K562 (cell line): ENCODE data around the gene LRMDA. TPM values are rescaled to one million over a fixed set of nuclear protein-coding genes. Genes with fewer than 3 reads are reported as not detected.

Experiments
- ATAC-seq: fragments of 200-7000 bp; cut with Tn5 transposase; 3 replicates; pipeline ENCODE4 v1.9.1; 2020; ENCODE audit warnings: moderate library complexity
- BruUV-seq: library from RNA; stranded (reverse); fragments of 400-500 nt; replicated peaks from 2 replicates; lab custom pipeline; 2021; lab: Mats Ljungman, UMichigan
- CTCF ChIA-PET: fragments of 300-600 bp; formaldehyde crosslinking; extraction: SDS; loops from one replicate; lab custom pipeline; 2021; ENCODE audit warnings: low intra/inter-chr PET ratio; lab: Yijun Ruan, JAX
- POLR2A ChIA-PET: fragments of 300-600, 350-650 bp; sonication (Branson Sonifier 250); formaldehyde crosslinking; extraction: SDS; loops from one replicate; lab custom pipeline; 2021; ENCODE audit warnings: antibody characterized with exemption, inconsistent platforms; lab: Yijun Ruan, JAX
- DNase-seq, 4 experiments: peaks; one replicate each; pipeline versions ENCODE4 v3.0.0 to v3.0.0-alpha.2; 2011 to 2018; ENCODE audit warnings: low spot score in 3 of 4, mixed read lengths in 3 of 4; ENCODE audit errors: extremely low read depth in 1 of 4
- FAIRE-seq: peaks from 2 replicates; lab custom pipeline; 2011; peaks lifted over from hg19 to GRCh38; lab: Jason Lieb, UNC
- H2AFZ ChIP-seq: 2 replicates; pipeline ENCODE4 v1.6.0; 2011; ENCODE audit warnings: low read depth, low read length, control low read depth, inconsistent platforms
- H3K27ac ChIP-seq: fragments of 200-600 bp; 3 replicates; pipeline ENCODE4 v1.8.0; 2011; ENCODE audit warnings: low read depth, mild to moderate bottlenecking, control low read depth, inconsistent platforms, low read length, moderate library complexity, mixed read lengths; ENCODE audit errors: extremely low read depth
- H3K27me3 ChIP-seq, 2 experiments: fragments of 300-600 bp in 1 of 2; 2 replicates in 1 of 2; 3 replicates in 1 of 2; pipeline versions ENCODE4 v1.6.0 to v1.8.0; 2011; ENCODE audit warnings: inconsistent platforms in 2 of 2, low read length in 2 of 2, mild to moderate bottlenecking in 1 of 2, mixed read lengths in 1 of 2, moderate library complexity in 1 of 2; ENCODE audit not compliant: control insufficient read depth in 2 of 2, insufficient read depth in 2 of 2
- H3K36me3 ChIP-seq: fragments of 300-600 bp; 3 replicates; pipeline ENCODE4 v1.8.0; 2011; ENCODE audit warnings: mild to moderate bottlenecking, low read length, inconsistent platforms; ENCODE audit not compliant: control insufficient read depth, insufficient read depth
- H3K4me1 ChIP-seq, 2 experiments: fragments of 200-600 bp in 1 of 2; replicated peaks in 1 of 2; 2 replicates in 1 of 2; 3 replicates in 1 of 2; pipeline versions ENCODE4 v1.5.1 to v1.8.0; 2011; ENCODE audit warnings: inconsistent platforms in 2 of 2, low read length in 2 of 2, mild to moderate bottlenecking in 1 of 2, mixed read lengths in 1 of 2, moderate library complexity in 1 of 2; ENCODE audit not compliant: control insufficient read depth in 2 of 2, insufficient read depth in 2 of 2
- H3K4me2 ChIP-seq: 2 replicates; pipeline ENCODE4 v1.6.1; 2011; ENCODE audit warnings: low read length, control low read depth, inconsistent platforms, mixed read lengths; ENCODE audit not compliant: insufficient read depth
- H3K4me3 ChIP-seq: fragments of 200-600 bp; sonication (generic), shearing (Covaris generic); 2 replicates; pipeline ENCODE4 v1.5.1; 2016; ENCODE audit warnings: control low read depth, inconsistent platforms
- H3K79me2 ChIP-seq: fragments of 200-600 bp; 3 replicates; pipeline ENCODE4 v1.8.0; 2011; ENCODE audit warnings: low read length, inconsistent platforms; ENCODE audit not compliant: control insufficient read depth, insufficient read depth
- H3K9ac ChIP-seq, 2 experiments: 2 replicates each; pipeline versions ENCODE4 v1.6.0 to v1.6.1; 2011; ENCODE audit warnings: low read depth in 2 of 2, low read length in 2 of 2, control low read depth in 1 of 2, inconsistent platforms in 1 of 2, mild to moderate bottlenecking in 1 of 2, mixed read lengths in 1 of 2; ENCODE audit not compliant: insufficient read depth in 1 of 2
- H3K9me1 ChIP-seq: one replicate; pipeline ENCODE4 v1.6.0; 2011; ENCODE audit warnings: inconsistent platforms, mild to moderate bottlenecking, low read length, moderate library complexity; ENCODE audit not compliant: control insufficient read depth, insufficient read depth
- H3K9me3 ChIP-seq: replicated peaks from 2 replicates; pipeline ENCODE4 v1.5.1; 2011; ENCODE audit warnings: low read depth, low read length, inconsistent platforms; ENCODE audit not compliant: control insufficient read depth, insufficient read depth
- H4K20me1 ChIP-seq: replicated peaks from 2 replicates; pipeline ENCODE4 v1.6.1; 2011; ENCODE audit warnings: low read length, inconsistent platforms, mixed read lengths; ENCODE audit not compliant: control insufficient read depth, insufficient read depth
- ASH1L ChIP-seq: fragments of 450-650 bp; IDR thresholded peaks from 2 replicates; pipeline ENCODE4 v1.6.1; 2018; ENCODE audit warnings: borderline replicate concordance, mild to moderate bottlenecking, low read depth; ENCODE audit not compliant: partially characterized antibody
- CEBPZ ChIP-seq: fragments of 150-350 bp; IDR thresholded peaks from 2 replicates; pipeline ENCODE4 v1.6.1; 2014; ENCODE audit warnings: low read depth, mild to moderate bottlenecking, low read length, borderline replicate concordance
- CHD2 ChIP-seq: IDR thresholded peaks from 2 replicates; pipeline ENCODE4 v1.6.1; 2011; ENCODE audit warnings: low read depth, low read length
- E2F6 ChIP-seq, 2 experiments: IDR thresholded peaks; 2 replicates each; pipeline ENCODE4 v1.6.1; 2011; ENCODE audit warnings: borderline replicate concordance in 1 of 2, control low read depth in 1 of 2, low read depth in 1 of 2, low read length in 1 of 2, mild to moderate bottlenecking in 1 of 2, mixed read lengths in 1 of 2, moderate library complexity in 1 of 2; ENCODE audit not compliant: insufficient read depth in 1 of 2, insufficient read length in 1 of 2, poor library complexity in 1 of 2, severe bottlenecking in 1 of 2; ENCODE audit errors: extremely low read depth in 1 of 2
- FOSL1 ChIP-seq: fragments of 200-800 bp; sonication (Bioruptor generic); conservative IDR thresholded peaks from 2 replicates; pipeline ENCODE4 v1.6.1; 2016; ENCODE audit warnings: missing genetic modification characterization, missing compliant biosample characterization
- FOXM1 ChIP-seq, 2 experiments: fragments of 450-650 bp in 1 of 2; sonication (generic) in 1 of 2; formaldehyde crosslinking in 1 of 2; IDR thresholded peaks; 2 replicates each; pipeline versions ENCODE4 v1.6.1 to v1.9.0; 2017 to 2022; ENCODE audit warnings: low read depth in 2 of 2, mild to moderate bottlenecking in 2 of 2, missing genetic modification reagents in 1 of 2, moderate library complexity in 1 of 2
- GABPA ChIP-seq: fragments of 200-800 bp; sonication (Bioruptor generic); conservative IDR thresholded peaks from 2 replicates; pipeline ENCODE4 v1.6.1; 2016; ENCODE audit warnings: low read depth, missing genetic modification characterization, missing compliant biosample characterization
- GATAD2A ChIP-seq: fragments of 450-650 bp; IDR thresholded peaks from 2 replicates; pipeline ENCODE4 v1.6.1; 2017
- GTF2F1 ChIP-seq: IDR thresholded peaks from 2 replicates; pipeline ENCODE4 v1.6.1; 2011; ENCODE audit warnings: low read depth, low read length, improper control_type of control experiment
- KLF10 ChIP-seq: fragments of 250-450 bp; sonication (Bioruptor Pico); IDR thresholded peaks from 2 replicates; pipeline ENCODE4 v1.6.1; 2021; ENCODE audit warnings: matching md5 sums
- LCOR ChIP-seq: sonication (generic); formaldehyde crosslinking; IDR thresholded peaks from 2 replicates; pipeline ENCODE4 v1.8.0; 2022; ENCODE audit warnings: mild to moderate bottlenecking, missing genetic modification reagents
- POLR2A ChIP-seq: fragments of 450-650 bp; conservative IDR thresholded peaks from 2 replicates; pipeline ENCODE4 v1.6.1; 2016
- POLR2B ChIP-seq: fragments of 450-650 bp; IDR thresholded peaks from 2 replicates; pipeline ENCODE4 v1.6.1; 2018; ENCODE audit warnings: low read depth; ENCODE audit not compliant: partially characterized antibody
- RBM17 ChIP-seq: fragments of 200-400 bp; formaldehyde crosslinking; IDR thresholded peaks from 2 replicates; pipeline ENCODE4 v1.6.1; 2017; ENCODE audit warnings: low read depth, mild to moderate bottlenecking, low read length, borderline replicate concordance
- SMAD3 ChIP-seq: fragments of 450-650 bp; formaldehyde crosslinking; conservative IDR thresholded peaks from 2 replicates; pipeline ENCODE4 v1.4.0; 2020; ENCODE audit warnings: mild to moderate bottlenecking
- SPI1 ChIP-seq: IDR thresholded peaks from 2 replicates; pipeline ENCODE4 v1.6.1; 2011; ENCODE audit warnings: low read depth, low read length, control low read depth, borderline replicate concordance
- SREBF2 ChIP-seq: sonication (generic); formaldehyde crosslinking; IDR thresholded peaks from 2 replicates; pipeline ENCODE4 v1.4.0; 2020; ENCODE audit warnings: mild to moderate bottlenecking, missing genetic modification reagents
- XRCC4 ChIP-seq: IDR thresholded peaks from one replicate; pipeline ENCODE4 v1.6.1; 2011; ENCODE audit not compliant: insufficient read depth, insufficient read length; ENCODE audit errors: extremely low read depth
- ZNF561 ChIP-seq: fragments of 450-650 bp; formaldehyde crosslinking; conservative IDR thresholded peaks from 2 replicates; pipeline ENCODE4 v1.4.0; 2020; ENCODE audit warnings: mild to moderate bottlenecking, moderate library complexity
- WGBS: fragments of 100-300 bp; shearing (Covaris generic); methylation state at CpG from one replicate; pipeline ENCODE4 v1.1.6; 2016; ENCODE audit warnings: low coverage, mixed read lengths; ENCODE audit not compliant: insufficient coverage; ENCODE audit errors: missing lambda C conversion rate; 5-methylcytosine and 5-hydroxymethylcytosine counted together
- in situ Hi-C: fragments of 300-500 bp; cut with MboI; formaldehyde crosslinking; loops from 4 replicates; pipeline ENCODE4 v1.15.0; 2018; ENCODE audit warnings: inconsistent platforms, mixed read lengths
- intact Hi-C: fragments of 100-400 bp; cut with micrococcal nuclease; formaldehyde crosslinking; loops from 2 replicates; pipeline ENCODE4 v1.14.2; 2022
- polyA plus RNA-seq, 8 experiments: library from polyadenylated mRNA; depleted of rRNA in 4 of 8; stranded (reverse) in 5 of 8; unstranded in 3 of 8; fragments of >200 nt; fragmentation: Nextera tagmentation in 2 of 8; fragmentation: Illumina TruSeq in 1 of 8; extraction: Ambion mirVana in 2 of 8; extraction: Trizol in 1 of 8; gene quantifications; 2 replicates each; pipeline versions ENCODE4 v1.2.1 to v1.2.3, GENCODE V29; 2011 to 2014; ENCODE audit warnings: inconsistent platforms in 1 of 8, missing spikeins in 1 of 8
- total RNA-seq, 7 experiments: library from RNA; depleted of rRNA in 6 of 7; stranded (reverse); fragments of >200 nt in 6 of 7; fragmentation: Illumina TruSeq in 2 of 7; extraction: Trizol in 2 of 7; gene quantifications; 2 replicates each; pipeline versions ENCODE4 v1.2.1 to v1.2.3, GENCODE V29; 2011 to 2021; ENCODE audit warnings: low replicate concordance in 1 of 7

The LRMDA gene
- total and polyA plus RNA-seq, 9 of the 15 experiments (the other 6 are each of a cell fraction or from before 2014, with no cell fraction given), result 0.25 TPM; not detected in 8

- no peak for TF ChIP-seq SREBF2
- no peak for TF ChIP-seq SMAD3
- no peak for TF ChIP-seq LCOR (CRISPR knock-in tag)
- TF ChIP-seq GTF2F1, result no peak
- TF ChIP-seq XRCC4, result no peak
- TF ChIP-seq FOXM1 (IDR thresholded peaks at IDR 0.05; ENCODE audit: low read depth), result no peak
- TF ChIP-seq FOXM1 (CRISPR knock-in tag; IDR thresholded peaks at IDR 0.05; ENCODE audit: low read depth), result no peak
- TF ChIP-seq CHD2, result no peak
These were observed 184.7 kb downstream of the LRMDA start (continued) for GRCh38 chr10:75616076-75616475.

- H3K9me3 ChIP-seq, result no peaks in the 10 kb centered on the region
- BruUV-seq, result no TSS peak
- CTCF ChIA-PET, result no interaction called here
- H3K27me3 ChIP-seq, result no peaks in the 10 kb centered on the region
- 0% methylated on average over 3 of the region's 3 CpGs for WGBS
- no peaks in the 10 kb centered on the region for H3K79me2 ChIP-seq
- no peaks in the 10 kb centered on the region for H4K20me1 ChIP-seq
- no peak for FAIRE-seq
- H3K9me1 ChIP-seq, result no peaks in the 10 kb centered on the region
- H3K4me1 ChIP-seq, result no peaks in the 10 kb centered on the region
- H3K36me3 ChIP-seq, result no peaks in the 10 kb centered on the region
- no peak overlapping the region for H2AFZ ChIP-seq
- no peak for ATAC-seq
- H3K4me3 ChIP-seq, result no peak overlapping the region
- in situ Hi-C loops (no loop called here), intact Hi-C loops (no loop called here)
- H3K27ac ChIP-seq, result no peak overlapping the region
- H3K4me2 ChIP-seq, result no peak overlapping the region
- no peak for DNase-seq
- POLR2A ChIA-PET, result interaction anchor here (0.6 kb wide), 1 partner anchor 446 kb away, joined by 3 read pairs; no protein-coding TSS in a partner anchor
- H3K9ac ChIP-seq, result no peak overlapping the region
- no peak for TF ChIP-seq FOSL1 (tag)
- TF ChIP-seq POLR2A, result no peak
- TF ChIP-seq POLR2B, result no peak
- TF ChIP-seq CEBPZ, result no peak
- no peak for TF ChIP-seq GATAD2A
- no peak for TF ChIP-seq E2F6 (IDR thresholded peaks at IDR 0.05; ENCODE audit: borderline replicate concordance in 1 of 2, extremely low read depth in 1 of 2, insufficient read depth in 1 of 2, insufficient read length in 1 of 2, low read depth in 1 of 2, low read length in 1 of 2, poor library complexity in 1 of 2, severe bottlenecking in 1 of 2)
- no peak for TF ChIP-seq ASH1L
- TF ChIP-seq GABPA (tag), result no peak
- TF ChIP-seq SPI1, result no peak
- no peak for TF ChIP-seq ZNF561
- TF ChIP-seq RBM17, result no peak
- no peak for TF ChIP-seq KLF10 (CRISPR knock-in tag)
These were observed 185.6 kb downstream of the LRMDA start for GRCh38 chr10:75616874-75617478.
